Fibroblast of the aortic adventitia (primary cell): Measurements from ENCODE around the gene CPA1. TPM values are rescaled to one million over a fixed set of nuclear protein-coding genes. Genes with fewer than 3 reads are reported as not detected.

ENCODE experiments used
- DNase-seq: peaks from one replicate; pipeline ENCODE4 v3.0.0-alpha.2; 2010; ENCODE audit warnings: low read depth
- H3K4me3 ChIP-seq: 2 replicates; pipeline ENCODE4 v1.5.1; 2011; ENCODE audit warnings: low read depth, mild to moderate bottlenecking, control low read depth, low read length, moderate library complexity
- CTCF ChIP-seq: IDR thresholded peaks from 2 replicates; pipeline ENCODE4 v1.5.1; 2011; ENCODE audit warnings: mild to moderate bottlenecking, low read length, control low read depth, inconsistent platforms; ENCODE audit not compliant: insufficient read depth
- total RNA-seq: library from RNA; depleted of rRNA; stranded (reverse); fragments of >200 nt; gene quantifications from 2 replicates; pipeline ENCODE4 v1.2.3, GENCODE V29; 2012; ENCODE audit warnings: low replicate concordance

CPA1 gene
- total RNA-seq, 1 donor = 0.45 TPM

- no peak for TF ChIP-seq CTCF
- no peak for DNase-seq
- H3K4me3 ChIP-seq = no peak overlapping the region
Measured at GRCh38 chr7:130341882-130342281, 38.4 kb upstream of the CPA1 start.

GRCh38 chr7:130342701-130343380 lies 37.5 kb upstream of the CPA1 start:
- H3K4me3 ChIP-seq = no peak overlapping the region
- no peak for DNase-seq
- TF ChIP-seq CTCF = no peak

- peak within 1 kb of the TSS; percentile 14 for H3K4me3 ChIP-seq
- no peak for DNase-seq
- TF ChIP-seq CTCF = no peak
Measured at GRCh38 chr7:130344271-130344866, 35.9 kb upstream of the CPA1 start, which contains the start of gene CPA5. Gene CPA5, plus strand, starts transcription at chr7:130344816. Its CDS starts 1,670 bp downstream, at chr7:130346486.

GRCh38 chr7:130345136-130345535 lies 35.2 kb upstream of the CPA1 start:
- no peak for TF ChIP-seq CTCF
- peak overlapping the region; percentile 14 for H3K4me3 ChIP-seq
- DNase-seq = no peak

- DNase-seq = no peak
- TF ChIP-seq CTCF = no peak
- H3K4me3 ChIP-seq = no peak overlapping the region
Measured at GRCh38 chr7:130345725-130346124, 34.6 kb upstream of the CPA1 start.

GRCh38 chr7:130346177-130346905 lies 34.0 kb upstream of the CPA1 start:
- TF ChIP-seq CTCF = no peak
- no peak for DNase-seq
- H3K4me3 ChIP-seq = no peak overlapping the region
